SU-DHL-6 (cell line): ENCODE data around the gene DNAL1.

Experiments used
- CTCF ChIP-seq: fragments of 200-600 bp; sonication (generic); IDR thresholded peaks from one replicate; pipeline ENCODE4 v1.5.1; 2017; ENCODE audit warnings: antibody characterized with exemption, mild to moderate bottlenecking, low read length, moderate library complexity; ENCODE audit not compliant: insufficient read depth, poor library complexity, severe bottlenecking
- EZH2phosphoT487 ChIP-seq: fragments of 200-600 bp; sonication (generic), shearing (Covaris generic); conservative IDR thresholded peaks from 2 replicates; pipeline ENCODE4 v1.6.1; 2018; ENCODE audit warnings: mild to moderate bottlenecking, antibody characterized with exemption, low read length, moderate library complexity, mixed read lengths

DNA sequence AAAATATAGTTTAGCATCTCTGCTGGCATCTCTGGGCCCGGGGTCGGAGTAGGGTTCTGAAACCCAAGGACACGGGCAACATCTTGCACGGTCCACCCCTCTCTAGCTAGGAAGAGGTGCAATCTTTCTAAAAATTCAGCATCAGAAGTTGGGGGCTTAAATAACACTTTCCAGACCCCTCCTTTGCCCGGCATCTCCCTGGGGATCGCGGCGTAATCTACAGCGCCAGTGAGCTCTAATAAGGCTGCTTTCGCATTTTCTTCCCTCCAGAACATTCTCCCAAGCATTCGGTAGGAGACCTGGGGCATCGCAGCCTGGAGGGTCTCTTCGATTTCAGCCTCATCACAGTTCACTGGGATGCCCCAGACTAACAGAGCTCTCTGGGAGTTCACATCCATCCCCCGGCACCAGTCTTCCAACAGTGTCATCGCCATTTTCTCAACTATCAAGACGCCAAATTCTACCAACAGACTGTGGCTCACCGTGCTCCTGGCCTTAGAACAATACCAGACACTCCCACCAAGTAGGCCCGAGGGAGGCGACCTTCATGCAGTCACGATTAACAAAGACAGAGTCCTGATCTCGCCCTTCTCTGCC is 68.5 kb downstream of the DNAL1 start:
- TF ChIP-seq EZH2phosphoT487 = no peak
- TF ChIP-seq CTCF = no peak
